HG03354 (cell line): Measurements from ENCODE around the gene MKRN3.
"Not testable (repeated sequence)": the region's sequence is repeated elsewhere in the genome, so short reads cannot be mapped to it uniquely, and the experiment has no call there.

ENCODE experiments used
- ATAC-seq: cut with Tn5 transposase; IDR thresholded peaks from one replicate; pipeline ENCODE4 v1.9.1; 2021; ENCODE audit warnings: mild to moderate bottlenecking; ENCODE audit not compliant: unreplicated experiment, poor library complexity, severe bottlenecking

The MKRN3 gene

DNA sequence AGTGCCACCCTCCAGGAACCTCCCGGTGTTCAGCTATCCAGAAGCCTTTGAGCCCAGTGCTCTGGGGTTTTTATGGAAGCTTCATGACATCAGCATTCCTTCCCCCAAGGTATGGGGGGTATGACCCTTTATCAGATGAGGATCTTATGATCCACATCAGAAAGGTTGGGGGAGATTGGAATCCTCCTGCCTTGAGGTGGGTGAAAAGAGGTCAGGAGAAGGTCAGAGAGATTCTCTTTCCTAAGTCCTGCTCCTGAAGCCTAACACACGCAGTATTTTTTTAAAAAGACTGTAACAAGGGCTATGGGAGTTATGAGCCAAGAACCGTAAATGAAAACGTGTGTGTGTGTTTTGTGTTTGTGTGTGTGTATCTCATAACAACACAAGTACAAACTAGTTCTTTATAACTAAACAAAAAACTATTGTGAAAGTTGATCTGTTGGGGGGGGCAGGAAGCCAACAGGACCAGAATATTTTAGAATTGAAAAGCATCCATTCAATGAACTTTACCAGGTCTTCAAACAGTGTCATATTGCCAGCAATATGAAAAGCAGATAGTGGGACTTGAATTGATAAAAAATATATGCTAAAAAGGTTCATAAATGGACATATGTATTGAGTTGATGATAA is 13.2 kb downstream of the MKRN3 start:
- ATAC-seq = no peak

DNA sequence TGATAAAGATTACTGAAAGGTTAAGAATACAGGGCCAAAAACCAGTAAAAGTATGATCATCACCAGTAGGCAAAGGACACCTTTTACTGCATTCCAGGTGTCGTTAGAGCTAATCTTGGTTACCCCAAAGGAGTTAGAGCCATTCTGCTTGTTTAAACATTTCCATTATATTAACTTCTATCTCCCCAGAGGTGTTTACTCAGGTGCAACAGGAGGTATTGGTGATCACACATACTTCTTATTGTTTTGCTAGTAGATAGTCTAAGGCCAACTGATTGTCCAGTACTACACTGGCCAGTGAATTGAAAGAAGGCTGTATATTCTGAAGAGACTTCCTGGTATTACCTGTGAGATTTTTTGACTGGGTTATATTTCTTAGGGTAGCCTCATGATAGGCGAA is 22.8 kb downstream of the MKRN3 start:
- ATAC-seq = no peak

DNA sequence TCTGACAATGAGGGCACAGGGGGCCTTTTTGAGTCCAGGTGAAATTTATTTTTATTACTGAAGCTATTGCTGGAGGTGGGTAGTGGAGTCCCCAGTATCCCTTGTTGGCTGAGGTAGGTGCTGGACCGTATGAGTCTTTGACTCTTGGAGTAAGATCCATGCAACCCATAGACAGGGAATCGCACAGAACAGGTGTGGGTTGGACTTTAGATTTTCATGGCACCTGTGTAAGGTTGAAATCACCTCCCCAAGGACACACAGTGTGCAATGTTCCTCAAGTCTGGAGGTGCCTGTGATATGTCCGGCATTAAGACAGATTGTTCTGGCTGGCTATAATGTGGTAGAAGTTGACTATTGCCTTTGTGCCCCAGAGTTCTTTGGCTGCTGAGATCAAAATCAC is 23.5 kb downstream of the MKRN3 start:
- no peak for ATAC-seq

DNA sequence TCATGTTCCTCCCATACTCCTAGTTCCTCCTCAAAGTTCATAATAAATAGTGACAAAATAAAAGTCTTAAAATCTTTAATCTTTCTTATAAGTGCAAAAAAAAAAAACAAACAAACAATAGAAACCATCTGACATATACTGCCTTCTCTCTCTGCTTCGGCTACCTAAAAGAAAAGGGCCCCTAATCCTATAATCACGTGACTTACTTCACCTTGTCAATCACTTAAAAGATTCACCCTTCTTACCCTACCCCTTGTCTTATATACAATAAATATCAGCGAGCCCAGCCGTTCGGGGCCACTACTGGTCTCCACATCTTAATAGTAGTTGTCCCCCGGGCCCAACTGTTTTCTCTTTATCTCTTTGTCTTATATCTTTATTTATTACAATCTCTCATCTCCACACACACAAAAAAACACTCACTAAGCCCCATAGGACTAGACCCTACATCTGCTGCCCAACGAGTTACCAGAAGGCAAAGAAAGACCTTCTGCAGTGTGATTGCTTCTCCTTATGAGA is 28.8 kb downstream of the MKRN3 start:
- ATAC-seq = no peak

DNA sequence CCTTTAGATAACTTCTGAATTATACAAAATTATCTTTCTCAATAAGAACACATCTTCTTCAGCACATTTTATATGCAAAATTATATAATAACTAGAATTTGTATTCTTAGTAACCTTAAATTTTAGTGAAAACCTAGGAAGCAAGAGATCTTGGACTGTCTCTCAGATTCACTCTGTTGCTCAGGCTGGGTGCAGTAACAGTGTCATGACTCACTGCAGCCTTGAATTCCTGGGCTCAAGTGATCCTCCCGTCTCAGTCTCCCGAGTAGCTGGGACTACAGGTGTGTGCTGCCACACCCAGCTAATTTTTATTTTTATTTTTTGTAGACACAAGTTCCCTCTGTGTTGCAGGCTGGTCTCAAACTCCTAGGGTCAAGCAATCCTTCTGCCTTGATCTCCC is 29.9 kb downstream of the MKRN3 start:
- ATAC-seq = no peak

DNA sequence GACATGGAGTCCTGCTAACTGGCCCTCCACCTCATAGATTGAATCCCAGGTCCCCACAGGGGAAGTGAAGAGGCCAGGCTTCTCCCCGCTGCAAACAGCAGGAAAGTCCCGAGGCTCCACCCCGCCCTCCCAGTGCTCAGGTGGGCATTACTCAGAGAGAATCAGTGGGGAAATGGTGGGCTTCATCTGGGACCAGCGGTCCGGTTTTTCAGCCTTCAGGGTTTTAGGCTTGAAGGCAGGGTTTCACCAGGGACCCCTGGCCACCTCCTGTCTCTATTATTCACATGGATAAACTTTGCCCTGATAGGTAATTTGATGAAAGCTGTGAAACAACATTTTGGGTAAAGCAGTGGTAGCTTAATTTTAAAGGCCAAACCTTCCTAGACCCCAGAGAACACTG is 31.3 kb downstream of the MKRN3 start:
- no peak for ATAC-seq

DNA sequence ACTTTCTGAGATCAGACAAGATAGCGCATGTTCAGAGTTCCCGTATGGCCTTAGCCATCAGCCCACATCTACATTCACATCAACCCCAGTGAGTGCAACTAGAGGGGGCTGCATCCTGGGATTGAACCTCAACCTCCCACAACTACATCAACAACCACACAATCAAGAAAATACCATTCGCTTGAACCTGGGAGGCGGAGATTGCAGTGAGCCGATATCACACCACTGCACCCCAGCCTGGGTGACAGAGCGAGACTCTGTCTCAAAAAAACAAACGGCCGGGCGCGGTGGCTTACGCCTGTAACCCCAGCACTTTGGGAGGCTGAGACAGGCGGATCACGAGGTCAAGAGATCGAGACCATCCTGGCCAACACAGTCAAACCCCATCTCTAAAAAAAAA is 31.8 kb downstream of the MKRN3 start:
- not testable (repeated sequence) for ATAC-seq

DNA sequence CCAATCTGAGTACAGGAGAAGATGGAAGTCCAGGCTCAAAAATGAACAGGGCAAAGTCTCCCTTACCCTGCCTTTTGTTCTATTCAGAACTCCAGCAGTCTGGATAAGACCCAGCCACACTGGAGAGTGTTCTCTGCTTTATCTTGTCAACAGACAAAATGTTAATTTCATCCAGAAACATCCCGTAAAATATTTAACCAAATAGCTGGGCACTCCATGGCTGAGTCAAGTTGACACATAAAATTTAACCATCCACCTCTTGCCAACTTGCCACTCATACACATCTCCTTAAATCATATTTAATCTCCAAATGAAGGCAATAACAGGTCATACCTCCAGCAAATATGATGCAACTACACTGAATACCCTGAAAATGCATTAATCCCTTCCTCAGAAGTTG is 33.6 kb downstream of the MKRN3 start:
- no peak for ATAC-seq

DNA sequence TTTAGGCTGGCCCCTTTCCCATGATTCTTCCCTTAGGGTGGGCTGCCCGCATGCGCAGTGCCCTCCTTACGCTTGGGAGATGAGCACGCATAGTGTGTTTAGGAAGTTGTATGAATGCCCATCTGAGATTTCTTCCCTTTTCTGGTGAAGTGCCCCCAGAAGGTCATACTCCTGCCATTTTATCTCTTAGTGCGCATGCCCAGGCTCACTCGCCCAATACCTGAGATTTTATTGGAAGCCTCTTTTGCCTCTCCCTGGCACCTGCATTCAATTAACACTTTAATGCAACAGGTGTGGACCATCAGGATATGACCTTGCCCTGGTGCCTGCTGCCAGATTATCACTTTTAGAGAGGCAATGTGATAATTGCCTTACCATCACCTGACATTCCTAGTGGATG is 36.6 kb downstream of the MKRN3 start:
- no peak for ATAC-seq

DNA sequence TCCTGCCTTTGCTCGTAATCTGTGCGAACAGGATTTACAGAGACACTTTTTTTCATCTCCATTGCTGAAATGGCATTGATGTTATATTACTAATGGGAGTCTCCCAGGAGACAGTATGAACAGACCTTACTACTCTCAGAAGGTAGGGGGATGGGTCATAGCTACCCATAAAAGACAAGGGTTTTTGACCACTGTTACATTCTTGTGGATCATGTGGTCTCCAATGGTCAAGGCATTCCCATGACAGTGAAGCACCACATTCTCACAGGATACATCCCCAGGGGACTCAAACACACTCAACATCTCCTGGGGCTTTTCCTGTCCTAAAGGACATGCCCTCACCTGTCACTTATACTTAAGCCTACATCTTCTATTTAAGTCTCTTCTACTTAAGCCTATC is 40.8 kb downstream of the MKRN3 start:
- no peak for ATAC-seq

DNA sequence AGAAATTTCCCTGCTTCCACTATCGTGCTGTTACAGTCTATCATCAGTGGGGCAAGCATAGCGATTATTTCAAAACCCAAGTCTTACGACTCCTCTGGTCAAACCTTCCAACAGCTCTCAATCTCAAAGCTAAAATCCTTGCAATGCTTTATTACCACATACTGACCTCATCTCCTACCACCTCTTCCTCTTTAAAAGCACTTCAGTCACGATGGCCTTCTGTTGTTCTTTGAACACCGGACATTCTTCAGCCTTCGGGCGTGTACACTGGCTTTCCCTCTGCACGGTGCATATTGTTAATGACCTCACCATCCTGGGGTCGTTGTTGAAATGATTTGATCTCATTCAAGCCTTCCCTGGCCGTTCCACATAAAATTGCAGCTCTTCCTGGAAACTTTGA is 51.1 kb downstream of the MKRN3 start:
- ATAC-seq = no peak
